ENCODE results near the gene MAPKAPK5. TPM values are rescaled to one million over a fixed set of nuclear protein-coding genes. Genes with fewer than 3 reads are reported as not detected.

MAPKAPK5 gene
- total RNA-seq, 2 experiments from 2014 or later: 73.7 to 75.0 TPM

GRCh38 chr12:111887926-111888745 is 46.1 kb downstream of the MAPKAPK5 start:
- Mint-ChIP-seq H3K27me3 (no peaks in the 10 kb centered on the region), H3K36me3 (peaks cover 25% of the 10 kb centered on the region), H3K4me3 (no peak overlapping the region), H3K9me3 (no peaks in the 10 kb centered on the region), H3K4me1 (no peaks in the 10 kb centered on the region), H3K27ac (no peak overlapping the region)
- no peak for DNase-seq

- no peak overlapping the region for H3K4me3 Mint-ChIP-seq
- H3K27ac Mint-ChIP-seq: no peak overlapping the region
- H3K27me3 Mint-ChIP-seq: no peaks in the 10 kb centered on the region
- H3K36me3 Mint-ChIP-seq: peaks cover 25% of the 10 kb centered on the region
- H3K4me1 Mint-ChIP-seq: no peaks in the 10 kb centered on the region
- no peak for DNase-seq
- H3K9me3 Mint-ChIP-seq: no peaks in the 10 kb centered on the region
Measured at GRCh38 chr12:111893287-111893686, 51.3 kb downstream of the MAPKAPK5 start.

GRCh38 chr12:111894556-111894955 is 52.5 kb downstream of the MAPKAPK5 start:
- Mint-ChIP-seq H3K4me3 (no peak overlapping the region), H3K9me3 (no peaks in the 10 kb centered on the region), H3K4me1 (no peaks in the 10 kb centered on the region), H3K27me3 (no peaks in the 10 kb centered on the region), H3K27ac (no peak overlapping the region), H3K36me3 (peaks cover 29% of the 10 kb centered on the region)
- no peak for DNase-seq

- no peaks in the 10 kb centered on the region for H3K27me3 Mint-ChIP-seq
- peaks cover under 1% of the 10 kb centered on the region for H3K9me3 Mint-ChIP-seq
- DNase-seq: no peak
- H3K27ac Mint-ChIP-seq: no peak overlapping the region
- no peak overlapping the region for H3K4me3 Mint-ChIP-seq
- peaks cover 32% of the 10 kb centered on the region for H3K36me3 Mint-ChIP-seq
- no peaks in the 10 kb centered on the region for H3K4me1 Mint-ChIP-seq
Measured at GRCh38 chr12:111901182-111901581, 59.2 kb downstream of the MAPKAPK5 start.

GRCh38 chr12:111904446-111904975 is 62.5 kb downstream of the MAPKAPK5 start:
- H3K27ac Mint-ChIP-seq: no peak overlapping the region
- peaks cover 36% of the 10 kb centered on the region for H3K36me3 Mint-ChIP-seq
- peaks cover 14% of the 10 kb centered on the region for H3K9me3 Mint-ChIP-seq

GRCh38 chr12:111905502-111905901 is 63.5 kb downstream of the MAPKAPK5 start:
- Mint-ChIP-seq H3K4me3 (no peak overlapping the region), H3K9me3 (peaks cover 14% of the 10 kb centered on the region), H3K27ac (no peak overlapping the region), H3K27me3 (no peaks in the 10 kb centered on the region), H3K4me1 (no peaks in the 10 kb centered on the region), H3K36me3 (peaks cover 34% of the 10 kb centered on the region)
- DNase-seq: no peak

More at GRCh38 chr12:111904446-111904975, 62.5 kb downstream of the MAPKAPK5 start:
- Mint-ChIP-seq H3K27me3 (no peaks in the 10 kb centered on the region), H3K4me1 (no peaks in the 10 kb centered on the region), H3K4me3 (no peak overlapping the region)
- DNase-seq: no peak

GRCh38 chr12:111907740-111908139 is 65.7 kb downstream of the MAPKAPK5 start:
- peaks cover 36% of the 10 kb centered on the region for H3K36me3 Mint-ChIP-seq
- H3K27me3 Mint-ChIP-seq: no peaks in the 10 kb centered on the region
- H3K4me3 Mint-ChIP-seq: no peak overlapping the region
- H3K27ac Mint-ChIP-seq: no peak overlapping the region
- DNase-seq: no peak
- H3K9me3 Mint-ChIP-seq: peaks cover 14% of the 10 kb centered on the region
- no peaks in the 10 kb centered on the region for H3K4me1 Mint-ChIP-seq

- no peaks in the 10 kb centered on the region for H3K27me3 Mint-ChIP-seq
- H3K4me1 Mint-ChIP-seq: no peaks in the 10 kb centered on the region
- H3K9me3 Mint-ChIP-seq: no peaks in the 10 kb centered on the region
- H3K36me3 Mint-ChIP-seq: no peaks in the 10 kb centered on the region
- H3K4me3 Mint-ChIP-seq: no peak overlapping the region
- DNase-seq: no peak
- H3K27ac Mint-ChIP-seq: no peak overlapping the region
Measured at GRCh38 chr12:111925171-111925570, 83.1 kb downstream of the MAPKAPK5 start.

- Mint-ChIP-seq H3K4me3 (no peak overlapping the region), H3K4me1 (no peaks in the 10 kb centered on the region), H3K36me3 (no peaks in the 10 kb centered on the region), H3K9me3 (no peaks in the 10 kb centered on the region), H3K27ac (no peak overlapping the region), H3K27me3 (no peaks in the 10 kb centered on the region)
- DNase-seq: no peak
Measured at GRCh38 chr12:111926631-111927030, 84.6 kb downstream of the MAPKAPK5 start.

- H3K27ac Mint-ChIP-seq: no peak overlapping the region
- no peaks in the 10 kb centered on the region for H3K9me3 Mint-ChIP-seq
- H3K4me1 Mint-ChIP-seq: no peaks in the 10 kb centered on the region
- no peak for DNase-seq
- H3K36me3 Mint-ChIP-seq: no peaks in the 10 kb centered on the region
- no peaks in the 10 kb centered on the region for H3K27me3 Mint-ChIP-seq
- no peak overlapping the region for H3K4me3 Mint-ChIP-seq
Measured at GRCh38 chr12:111927346-111927745, 85.3 kb downstream of the MAPKAPK5 start.

- H3K4me1 Mint-ChIP-seq: peaks cover 1% of the 10 kb centered on the region
- H3K4me3 Mint-ChIP-seq: no peak overlapping the region
- no peaks in the 10 kb centered on the region for H3K27me3 Mint-ChIP-seq
- H3K9me3 Mint-ChIP-seq: no peaks in the 10 kb centered on the region
- no peak for DNase-seq
- no peak overlapping the region for H3K27ac Mint-ChIP-seq
- H3K36me3 Mint-ChIP-seq: no peaks in the 10 kb centered on the region
Measured at GRCh38 chr12:111932241-111932640, 90.2 kb downstream of the MAPKAPK5 start.

GRCh38 chr12:111936869-111937268 is 94.8 kb downstream of the MAPKAPK5 start:
- no peaks in the 10 kb centered on the region for H3K27me3 Mint-ChIP-seq
- H3K36me3 Mint-ChIP-seq: no peaks in the 10 kb centered on the region
- no peaks in the 10 kb centered on the region for H3K9me3 Mint-ChIP-seq
- no peak overlapping the region for H3K4me3 Mint-ChIP-seq
- DNase-seq: no peak
- peaks cover 4% of the 10 kb centered on the region for H3K4me1 Mint-ChIP-seq
- no peak overlapping the region for H3K27ac Mint-ChIP-seq

- Mint-ChIP-seq H3K4me3 (no peak overlapping the region), H3K9me3 (no peaks in the 10 kb centered on the region), H3K36me3 (no peaks in the 10 kb centered on the region), H3K4me1 (peaks cover 5% of the 10 kb centered on the region), H3K27ac (no peak overlapping the region), H3K27me3 (no peaks in the 10 kb centered on the region)
- DNase-seq: no peak
Measured at GRCh38 chr12:111937429-111937828, 95.4 kb downstream of the MAPKAPK5 start.

GRCh38 chr12:111942557-111942956 is 100.5 kb downstream of the MAPKAPK5 start:
- no peaks in the 10 kb centered on the region for H3K36me3 Mint-ChIP-seq
- peaks cover 18% of the 10 kb centered on the region for H3K4me1 Mint-ChIP-seq
- H3K27me3 Mint-ChIP-seq: no peaks in the 10 kb centered on the region
- no peaks in the 10 kb centered on the region for H3K9me3 Mint-ChIP-seq
- H3K27ac Mint-ChIP-seq: no peak overlapping the region
- DNase-seq: no peak
- no peak overlapping the region for H3K4me3 Mint-ChIP-seq

GRCh38 chr12:111943929-111944328 is 101.9 kb downstream of the MAPKAPK5 start:
- H3K4me3 Mint-ChIP-seq: no peak overlapping the region
- peaks cover 18% of the 10 kb centered on the region for H3K4me1 Mint-ChIP-seq
- DNase-seq: no peak
- H3K27me3 Mint-ChIP-seq: no peaks in the 10 kb centered on the region
- H3K9me3 Mint-ChIP-seq: no peaks in the 10 kb centered on the region
- H3K27ac Mint-ChIP-seq: no peak overlapping the region
- no peaks in the 10 kb centered on the region for H3K36me3 Mint-ChIP-seq
